Endothelial cell of hepatic sinusoid (primary cell): ENCODE measurements around the gene ARCN1.
"Not testable (repeated sequence)": the region's sequence is repeated elsewhere in the genome, so short reads cannot be mapped to it uniquely, and the experiment has no call there.

Experiments
- in situ Hi-C: cut with HindIII; loops from 2 replicates; pipeline ENCODE4 v1.10.0; 2017; ENCODE audit warnings: low sequenced_read_pairs

Gene ARCN1

GRCh38 chr11:118605116-118605867, 33.1 kb downstream of the ARCN1 start:
- in situ Hi-C loops = no loop called here

GRCh38 chr11:118606157-118606843, 34.1 kb downstream of the ARCN1 start:
- in situ Hi-C loops = no loop called here

GRCh38 chr11:118606844-118607228, 34.6 kb downstream of the ARCN1 start:
- in situ Hi-C loops = no loop called here

GRCh38 chr11:118607401-118608359, 35.5 kb downstream of the ARCN1 start, which contains the start of gene PHLDB1:
Gene PHLDB1, plus strand, starts transcription at chr11:118607615. Its CDS starts 6,222 bp downstream, at chr11:118613837.
- in situ Hi-C loops = no loop called here

- in situ Hi-C loops = no loop called here
Observed at GRCh38 chr11:118608360-118609227, 36.4 kb downstream of the ARCN1 start.

GRCh38 chr11:118609380-118610224, 37.4 kb downstream of the ARCN1 start:
- in situ Hi-C loops = no loop called here

- in situ Hi-C loops = no loop called here
Observed at GRCh38 chr11:118610225-118610772, 38.1 kb downstream of the ARCN1 start.

- in situ Hi-C loops = no loop called here
Observed at GRCh38 chr11:118610773-118611432, 38.7 kb downstream of the ARCN1 start.

- in situ Hi-C loops = not testable (repeated sequence)
Observed at GRCh38 chr11:118611433-118611795, 39.2 kb downstream of the ARCN1 start.

GRCh38 chr11:118612378-118612777, 40.2 kb downstream of the ARCN1 start:
- in situ Hi-C loops = no loop called here

- in situ Hi-C loops = no loop called here
Observed at GRCh38 chr11:118614511-118614910, 42.3 kb downstream of the ARCN1 start.

GRCh38 chr11:118615282-118615975, 43.2 kb downstream of the ARCN1 start:
- in situ Hi-C loops = no loop called here

GRCh38 chr11:118615976-118616371, 43.8 kb downstream of the ARCN1 start:
- in situ Hi-C loops = no loop called here

- in situ Hi-C loops = no loop called here
Observed at GRCh38 chr11:118618115-118618990, 46.1 kb downstream of the ARCN1 start.

- in situ Hi-C loops = no loop called here
Observed at GRCh38 chr11:118618991-118619375, 46.8 kb downstream of the ARCN1 start.

- in situ Hi-C loops = loop anchor here (5.0 kb wide), 1 partner anchor 92 kb away; the partner anchor contains the start of gene TTC36
Observed at GRCh38 chr11:118619444-118620197, 47.4 kb downstream of the ARCN1 start.
